GM04504 (cell line): ENCODE measurements around the gene MYL7.

ENCODE experiments used
- DNase-seq: peaks from one replicate; pipeline ENCODE4 v3.0.0-alpha.2; 2012; ENCODE audit warnings: low read depth

MYL7 gene

DNA sequence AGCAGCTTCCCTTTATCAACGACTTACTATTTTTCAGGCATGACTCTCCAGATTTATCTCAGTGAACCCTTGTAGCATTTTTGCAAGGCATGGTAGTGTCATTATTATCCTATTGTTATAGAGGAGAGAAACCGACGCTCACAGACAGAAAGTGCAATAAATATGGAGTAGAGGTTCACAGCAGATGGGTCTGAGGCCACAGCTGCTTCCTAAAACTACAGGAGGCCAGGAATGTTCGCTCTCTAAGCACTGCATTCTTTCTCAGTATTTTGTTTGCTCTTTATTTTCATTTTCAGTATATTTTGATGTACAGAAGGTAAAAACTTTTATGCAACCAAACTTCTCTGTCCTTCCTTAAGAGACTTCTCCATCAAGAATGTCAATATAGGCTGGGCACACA is 41.5 kb downstream of the MYL7 start:
- DNase-seq = no peak

DNA sequence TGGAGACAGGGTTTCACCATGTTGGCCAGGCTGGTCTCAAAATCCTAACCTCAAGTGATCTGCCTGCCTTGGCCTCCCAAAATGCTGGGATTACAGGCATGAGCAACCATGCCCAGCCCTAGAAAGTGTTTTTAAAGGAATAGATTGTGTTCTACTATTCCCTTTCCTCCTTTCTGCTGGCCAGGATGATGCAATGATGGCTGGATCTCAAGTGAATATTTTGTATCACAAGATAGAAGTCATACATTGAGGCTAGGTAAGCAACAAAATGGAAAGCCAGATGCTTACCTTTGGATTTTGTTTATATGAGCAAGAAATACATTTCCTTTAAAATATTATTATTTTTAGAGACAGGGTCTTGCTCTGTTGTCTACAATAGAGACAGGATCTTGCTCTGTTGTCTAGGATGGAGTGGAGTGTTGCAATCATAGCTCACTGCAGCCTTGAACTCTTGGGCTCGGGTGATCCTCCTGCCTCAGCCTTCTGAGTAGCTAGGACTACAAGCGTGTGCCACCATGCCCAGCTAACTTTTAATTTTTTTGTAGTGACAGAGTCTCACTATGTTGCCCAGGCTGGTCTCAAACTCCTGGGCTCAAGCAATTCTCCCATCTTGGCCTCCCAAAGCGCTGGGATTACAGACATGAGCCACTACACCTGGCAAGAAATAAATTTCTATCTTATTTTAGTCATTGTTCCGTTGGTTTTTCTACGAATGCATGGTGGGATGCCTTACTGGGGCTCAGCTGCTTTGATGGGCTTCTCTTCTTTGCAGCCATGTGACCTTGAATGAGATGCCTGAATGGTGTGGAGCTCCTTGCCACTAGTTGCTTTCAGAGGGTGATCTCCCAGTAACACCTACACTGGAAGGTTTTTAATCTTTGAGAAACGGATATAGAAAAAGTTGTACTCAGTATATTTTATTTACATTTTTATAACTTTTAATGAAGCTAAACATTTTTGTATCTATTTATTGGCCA is 42.8 kb downstream of the MYL7 start:
- no peak for DNase-seq

DNA sequence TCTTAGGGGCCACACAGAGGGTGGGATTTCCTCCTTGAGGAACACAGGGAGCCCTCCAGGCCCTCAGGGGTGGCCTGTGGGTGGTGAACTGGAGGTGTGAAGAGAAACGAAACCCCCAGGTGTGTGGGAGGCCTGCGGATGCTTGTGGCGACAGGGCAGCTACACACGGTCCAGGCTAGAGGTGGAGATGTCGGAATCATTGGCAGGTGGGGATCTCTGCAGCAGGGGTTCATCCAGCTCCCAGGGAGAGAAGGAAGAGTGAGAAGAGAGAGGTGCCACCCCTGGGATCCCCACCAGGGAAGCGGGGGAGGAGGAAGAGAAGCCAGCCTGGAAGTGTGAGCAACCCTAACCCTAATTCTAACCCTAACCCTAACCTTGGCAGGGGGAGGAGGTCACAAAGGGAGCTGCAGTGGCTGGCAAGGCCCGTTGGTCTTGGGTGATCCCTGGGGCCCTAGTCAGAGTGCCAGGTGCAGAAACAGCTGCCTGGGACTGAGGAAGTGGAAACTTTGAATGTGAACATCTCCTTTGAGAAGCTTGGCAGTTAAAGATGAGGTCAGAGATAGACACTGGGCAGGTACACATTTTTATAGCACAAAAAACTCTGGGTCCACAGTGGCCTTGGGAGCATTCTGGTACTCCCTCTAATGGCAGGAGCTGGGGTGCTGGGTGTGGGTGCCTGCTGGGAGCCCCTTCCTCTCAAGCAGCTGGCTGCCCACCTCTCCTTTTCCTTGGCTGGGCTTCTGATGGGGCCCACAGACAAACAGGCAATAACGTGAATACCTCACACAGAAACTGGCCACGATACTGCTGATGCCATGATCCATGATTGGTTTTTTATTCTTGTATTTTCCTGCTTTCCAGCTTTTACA is 43.8 kb downstream of the MYL7 start:
- no peak for DNase-seq

DNA sequence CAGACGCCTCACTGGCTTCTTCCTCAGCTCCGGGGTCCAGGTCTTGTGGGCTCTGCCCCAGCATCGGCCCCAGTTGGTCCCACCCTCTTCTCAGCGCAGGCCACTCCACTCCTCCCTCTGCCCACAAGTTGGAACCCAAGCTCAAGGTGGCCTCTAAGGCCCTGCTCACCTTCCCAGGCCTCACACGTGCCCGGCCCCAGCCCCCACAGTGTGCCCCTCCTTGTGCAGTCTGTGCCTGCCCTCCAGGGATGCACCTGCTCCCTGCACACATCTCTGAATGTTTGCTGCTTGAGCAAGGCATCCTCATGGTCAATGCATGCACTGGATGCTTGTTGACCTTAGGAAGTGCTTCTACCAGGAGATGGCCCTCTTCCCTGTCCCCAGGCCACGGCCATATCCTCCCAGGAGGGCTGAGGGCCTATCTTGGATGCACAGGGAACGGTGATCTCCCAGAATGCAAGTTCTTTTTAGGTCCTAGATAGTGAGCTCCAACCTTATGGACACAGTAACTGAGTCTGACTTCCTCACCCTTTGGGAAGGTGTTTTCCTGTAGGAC is 44.7 kb downstream of the MYL7 start:
- no peak for DNase-seq

DNA sequence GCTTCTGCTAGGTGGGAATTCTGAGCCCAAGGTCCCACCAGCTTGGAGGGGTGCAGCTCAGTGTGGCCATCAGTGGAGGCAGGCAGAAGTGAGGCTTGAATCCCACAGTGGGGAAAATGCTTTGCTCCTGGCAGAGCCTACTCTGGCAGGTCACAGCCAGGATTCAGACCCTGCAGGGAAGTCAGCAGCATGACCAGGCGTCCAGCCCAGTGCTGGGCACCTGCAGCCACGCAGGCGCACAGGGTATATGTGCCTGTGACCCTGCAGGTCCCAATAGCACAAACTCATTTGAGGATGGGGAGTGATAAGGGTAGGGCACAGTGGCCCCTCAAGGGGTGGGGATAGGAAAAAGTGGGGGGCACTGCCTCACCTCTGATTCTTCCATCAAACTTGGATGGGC is 45.4 kb downstream of the MYL7 start:
- DNase-seq = no peak

DNA sequence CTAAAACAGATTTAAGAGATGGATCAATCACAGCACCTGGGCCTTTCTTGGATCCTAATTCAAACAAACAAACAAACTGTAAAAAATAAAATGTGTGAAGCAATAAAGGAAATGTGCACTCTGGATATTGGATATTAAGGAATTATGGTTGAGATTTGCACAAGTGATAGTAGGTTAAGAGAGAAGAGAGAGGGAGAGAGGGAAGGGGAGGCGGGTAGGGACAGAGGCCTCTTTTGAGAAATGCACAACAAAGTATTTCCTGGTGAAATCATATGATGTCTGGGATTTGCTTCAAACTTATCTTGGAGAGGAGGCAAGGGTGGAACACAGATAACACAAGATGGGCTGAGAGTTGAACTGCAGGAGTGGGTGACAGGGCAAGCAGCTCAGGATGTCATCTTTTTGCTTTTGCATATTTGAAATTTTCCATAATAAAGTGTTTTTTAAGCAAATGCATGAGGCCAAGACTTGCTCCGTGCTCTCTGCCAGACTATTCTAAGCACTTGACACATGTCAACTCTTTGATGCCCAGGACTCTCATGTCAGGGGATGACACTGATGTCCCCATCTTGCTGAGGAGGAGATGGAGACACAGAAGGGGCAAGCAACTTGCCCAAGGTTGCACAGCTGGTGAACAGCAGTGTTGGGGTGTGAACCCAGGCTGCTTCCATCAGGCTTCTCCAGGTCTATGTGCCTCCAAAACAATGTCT is 46.1 kb downstream of the MYL7 start:
- no peak for DNase-seq

DNA sequence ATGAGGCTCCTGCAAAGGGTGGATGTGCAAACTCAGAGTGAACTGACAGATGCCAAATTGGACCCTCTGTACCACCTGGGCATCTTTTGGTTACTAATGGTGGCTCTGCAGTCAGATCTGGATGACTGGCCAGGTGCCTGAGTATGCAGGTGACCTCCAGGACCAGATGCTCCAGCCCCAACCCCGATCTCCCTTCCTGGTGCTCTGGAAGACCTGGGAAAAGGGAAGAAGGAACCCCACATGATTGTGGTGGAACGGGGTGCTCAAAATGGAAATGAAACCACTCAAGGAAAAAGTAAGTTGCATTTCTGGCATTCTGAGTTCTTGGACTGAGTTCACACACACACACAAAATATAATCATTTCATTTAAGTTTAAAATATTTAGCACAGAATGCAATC is 46.8 kb downstream of the MYL7 start:
- DNase-seq = no peak

DNA sequence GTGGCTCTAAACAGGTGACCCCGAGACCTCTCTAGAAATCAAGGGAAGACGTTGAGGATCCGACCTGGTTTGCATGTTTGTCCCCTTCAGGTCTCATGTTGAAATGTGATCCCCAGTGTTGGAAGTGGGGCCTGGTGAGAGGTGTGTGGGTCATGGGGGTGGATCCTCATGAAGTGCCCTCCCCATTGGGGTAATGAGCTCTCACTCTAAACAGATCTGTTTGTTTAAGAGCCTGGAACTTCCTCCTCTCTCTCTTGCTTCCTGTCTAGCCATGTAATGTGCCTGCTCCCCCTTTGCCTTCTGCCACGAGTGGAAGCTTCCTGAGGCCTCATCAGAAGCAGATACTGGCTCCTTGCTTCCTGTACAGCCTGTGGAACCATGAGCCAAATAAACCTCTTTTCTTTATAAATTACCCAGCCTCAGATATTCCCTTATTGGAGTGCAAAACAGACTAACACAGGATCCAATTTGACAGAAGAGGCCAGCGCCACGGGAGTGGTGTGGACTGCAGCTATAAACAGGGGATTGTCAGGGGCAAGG is 48.0 kb downstream of the MYL7 start:
- no peak for DNase-seq
